K562 (cell line): Measurements from ENCODE around the gene CIART. TPM values are rescaled to one million over a fixed set of nuclear protein-coding genes. Genes with fewer than 3 reads are reported as not detected.

Source experiments
- ARID1B ChIP-seq: fragments of 450-650 bp; IDR thresholded peaks from 2 replicates; pipeline ENCODE4 v1.6.1; 2016; ENCODE audit warnings: antibody characterized with exemption, mild to moderate bottlenecking, inconsistent platforms
- ATF1 ChIP-seq, 2 experiments: fragments of 450-650 bp in 1 of 2; IDR thresholded peaks; 2 replicates each; pipeline ENCODE4 v1.6.1; 2016; ENCODE audit warnings: missing compliant biosample characterization in 1 of 2, missing genetic modification characterization in 1 of 2
- FOS ChIP-seq: IDR thresholded peaks from 3 replicates; pipeline ENCODE4 v1.6.1; 2011; ENCODE audit not compliant: insufficient read length; ENCODE audit errors: extremely low read depth
- GTF2E2 ChIP-seq: fragments of 200-800 bp; sonication (Bioruptor generic); IDR thresholded peaks from 2 replicates; pipeline ENCODE4 v1.6.1; 2016; ENCODE audit warnings: missing genetic modification characterization, missing compliant biosample characterization
- KAT8 ChIP-seq: fragments of 450-650 bp; IDR thresholded peaks from 2 replicates; pipeline ENCODE4 v1.6.1; 2016; ENCODE audit warnings: low read depth, mild to moderate bottlenecking
- KHSRP ChIP-seq: fragments of 450-650 bp; IDR thresholded peaks from 2 replicates; pipeline ENCODE4 v1.6.1; 2017
- STAT5B ChIP-seq: fragments of 250-450 bp; sonication (Bioruptor Pico); IDR thresholded peaks from 2 replicates; pipeline ENCODE4 v1.8.0; 2021; ENCODE audit warnings: mild to moderate bottlenecking, inconsistent platforms
- TOE1 ChIP-seq, 2 experiments: fragments of 450-650 bp in 1 of 2; sonication (generic) in 1 of 2; formaldehyde crosslinking in 1 of 2; IDR thresholded peaks; 2 replicates each; pipeline versions ENCODE4 v1.7.1 to v1.8.0; 2016 to 2022; ENCODE audit warnings: borderline replicate concordance in 2 of 2, mild to moderate bottlenecking in 2 of 2, antibody characterized with exemption in 1 of 2, inconsistent platforms in 1 of 2, low read depth in 1 of 2, missing genetic modification reagents in 1 of 2, moderate library complexity in 1 of 2
- YBX1 ChIP-seq: fragments of 450-650 bp; IDR thresholded peaks from 2 replicates; pipeline ENCODE4 v1.7.1; 2016; ENCODE audit warnings: mild to moderate bottlenecking
- ZBTB8A ChIP-seq: fragments of 450-650 bp; IDR thresholded peaks from 2 replicates; pipeline ENCODE4 v1.6.1; 2018; ENCODE audit warnings: mild to moderate bottlenecking, moderate library complexity; ENCODE audit not compliant: partially characterized antibody
- ZNF589 ChIP-seq: fragments of 200-800 bp; sonication (Bioruptor generic); IDR thresholded peaks from 2 replicates; pipeline ENCODE4 v1.6.1; 2016; ENCODE audit warnings: low read depth, missing genetic modification characterization, missing compliant biosample characterization
- ZNF79 ChIP-seq: fragments of 250-450 bp; sonication (Bioruptor Pico); IDR thresholded peaks from 2 replicates; pipeline ENCODE4 v1.4.0; 2020; ENCODE audit warnings: low read depth, mild to moderate bottlenecking, moderate library complexity
- polyA plus RNA-seq, 8 experiments: library from polyadenylated mRNA; depleted of rRNA in 4 of 8; stranded (reverse) in 5 of 8; unstranded in 3 of 8; fragments of >200 nt; fragmentation: Nextera tagmentation in 2 of 8; fragmentation: Illumina TruSeq in 1 of 8; extraction: Ambion mirVana in 2 of 8; extraction: Trizol in 1 of 8; gene quantifications; 2 replicates each; pipeline versions ENCODE4 v1.2.1 to v1.2.3, GENCODE V29; 2011 to 2014; ENCODE audit warnings: inconsistent platforms in 1 of 8, missing spikeins in 1 of 8
- total RNA-seq, 7 experiments: library from RNA; depleted of rRNA in 6 of 7; stranded (reverse); fragments of >200 nt in 6 of 7; fragmentation: Illumina TruSeq in 2 of 7; extraction: Trizol in 2 of 7; gene quantifications; 2 replicates each; pipeline versions ENCODE4 v1.2.1 to v1.2.3, GENCODE V29; 2011 to 2021; ENCODE audit warnings: low replicate concordance in 1 of 7
- TF ChIP-seq, protein P1 (sequence below), 2 experiments: fragments of 450-650 bp; IDR thresholded peaks; 2 replicates each; pipeline ENCODE4 v1.6.1; 2016; ENCODE audit warnings: mild to moderate bottlenecking in 2 of 2, borderline replicate concordance in 1 of 2, low read depth in 1 of 2, moderate library complexity in 1 of 2
- TF ChIP-seq, protein P2 (sequence below): fragments of 250-450 bp; sonication (Bioruptor Pico); IDR thresholded peaks from 2 replicates; pipeline ENCODE4 v1.4.0; 2020; ENCODE audit warnings: borderline replicate concordance
- TF ChIP-seq, protein P3 (sequence below): fragments of 450-650 bp; formaldehyde crosslinking; IDR thresholded peaks from 2 replicates; pipeline ENCODE4 v1.4.0; 2020; ENCODE audit warnings: mild to moderate bottlenecking, moderate library complexity

Gene CIART
- total and polyA plus RNA-seq, 9 of the 15 experiments (the other 6 are each of a cell fraction or from before 2014, with no cell fraction given) = 0.07 to 0.35 (median 0.19) TPM; not detected in 2

DNA sequence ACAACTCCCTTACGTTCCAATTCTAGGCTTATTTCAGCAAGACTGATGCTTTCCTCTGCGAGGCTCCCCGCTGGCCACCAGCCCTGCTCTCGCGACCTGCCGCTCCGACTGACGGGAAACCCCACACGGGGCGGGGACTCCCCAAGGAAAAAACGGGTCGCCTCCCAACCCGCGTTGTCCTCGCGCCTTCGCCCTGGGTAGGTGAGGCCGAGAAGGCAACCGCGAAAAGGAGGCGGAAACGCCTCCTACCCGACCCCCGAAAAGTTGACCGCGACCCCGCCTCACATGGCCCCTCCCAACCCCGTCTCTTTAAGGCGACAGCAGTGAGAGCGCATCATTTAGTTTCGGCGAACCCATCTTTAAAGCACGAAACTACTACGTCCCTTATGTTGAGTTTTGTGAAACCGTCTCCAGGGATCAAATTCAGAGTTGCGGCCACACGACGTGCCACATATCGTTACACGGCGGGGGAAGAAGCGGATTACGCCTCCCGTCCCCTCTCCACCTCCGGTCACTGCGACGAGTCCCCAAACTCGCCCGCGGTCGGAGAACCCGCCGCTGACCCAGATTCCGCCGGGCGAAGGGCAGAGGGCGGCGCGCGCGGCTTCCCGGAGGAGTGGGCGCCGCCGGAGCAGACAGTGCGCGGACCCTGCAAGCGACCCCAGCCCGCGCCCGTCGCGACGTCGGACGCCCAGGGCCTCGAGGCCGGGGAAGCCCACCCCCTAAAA, 47.6 kb upstream of the CIART start (continued):
- TF ChIP-seq, protein P1, sequence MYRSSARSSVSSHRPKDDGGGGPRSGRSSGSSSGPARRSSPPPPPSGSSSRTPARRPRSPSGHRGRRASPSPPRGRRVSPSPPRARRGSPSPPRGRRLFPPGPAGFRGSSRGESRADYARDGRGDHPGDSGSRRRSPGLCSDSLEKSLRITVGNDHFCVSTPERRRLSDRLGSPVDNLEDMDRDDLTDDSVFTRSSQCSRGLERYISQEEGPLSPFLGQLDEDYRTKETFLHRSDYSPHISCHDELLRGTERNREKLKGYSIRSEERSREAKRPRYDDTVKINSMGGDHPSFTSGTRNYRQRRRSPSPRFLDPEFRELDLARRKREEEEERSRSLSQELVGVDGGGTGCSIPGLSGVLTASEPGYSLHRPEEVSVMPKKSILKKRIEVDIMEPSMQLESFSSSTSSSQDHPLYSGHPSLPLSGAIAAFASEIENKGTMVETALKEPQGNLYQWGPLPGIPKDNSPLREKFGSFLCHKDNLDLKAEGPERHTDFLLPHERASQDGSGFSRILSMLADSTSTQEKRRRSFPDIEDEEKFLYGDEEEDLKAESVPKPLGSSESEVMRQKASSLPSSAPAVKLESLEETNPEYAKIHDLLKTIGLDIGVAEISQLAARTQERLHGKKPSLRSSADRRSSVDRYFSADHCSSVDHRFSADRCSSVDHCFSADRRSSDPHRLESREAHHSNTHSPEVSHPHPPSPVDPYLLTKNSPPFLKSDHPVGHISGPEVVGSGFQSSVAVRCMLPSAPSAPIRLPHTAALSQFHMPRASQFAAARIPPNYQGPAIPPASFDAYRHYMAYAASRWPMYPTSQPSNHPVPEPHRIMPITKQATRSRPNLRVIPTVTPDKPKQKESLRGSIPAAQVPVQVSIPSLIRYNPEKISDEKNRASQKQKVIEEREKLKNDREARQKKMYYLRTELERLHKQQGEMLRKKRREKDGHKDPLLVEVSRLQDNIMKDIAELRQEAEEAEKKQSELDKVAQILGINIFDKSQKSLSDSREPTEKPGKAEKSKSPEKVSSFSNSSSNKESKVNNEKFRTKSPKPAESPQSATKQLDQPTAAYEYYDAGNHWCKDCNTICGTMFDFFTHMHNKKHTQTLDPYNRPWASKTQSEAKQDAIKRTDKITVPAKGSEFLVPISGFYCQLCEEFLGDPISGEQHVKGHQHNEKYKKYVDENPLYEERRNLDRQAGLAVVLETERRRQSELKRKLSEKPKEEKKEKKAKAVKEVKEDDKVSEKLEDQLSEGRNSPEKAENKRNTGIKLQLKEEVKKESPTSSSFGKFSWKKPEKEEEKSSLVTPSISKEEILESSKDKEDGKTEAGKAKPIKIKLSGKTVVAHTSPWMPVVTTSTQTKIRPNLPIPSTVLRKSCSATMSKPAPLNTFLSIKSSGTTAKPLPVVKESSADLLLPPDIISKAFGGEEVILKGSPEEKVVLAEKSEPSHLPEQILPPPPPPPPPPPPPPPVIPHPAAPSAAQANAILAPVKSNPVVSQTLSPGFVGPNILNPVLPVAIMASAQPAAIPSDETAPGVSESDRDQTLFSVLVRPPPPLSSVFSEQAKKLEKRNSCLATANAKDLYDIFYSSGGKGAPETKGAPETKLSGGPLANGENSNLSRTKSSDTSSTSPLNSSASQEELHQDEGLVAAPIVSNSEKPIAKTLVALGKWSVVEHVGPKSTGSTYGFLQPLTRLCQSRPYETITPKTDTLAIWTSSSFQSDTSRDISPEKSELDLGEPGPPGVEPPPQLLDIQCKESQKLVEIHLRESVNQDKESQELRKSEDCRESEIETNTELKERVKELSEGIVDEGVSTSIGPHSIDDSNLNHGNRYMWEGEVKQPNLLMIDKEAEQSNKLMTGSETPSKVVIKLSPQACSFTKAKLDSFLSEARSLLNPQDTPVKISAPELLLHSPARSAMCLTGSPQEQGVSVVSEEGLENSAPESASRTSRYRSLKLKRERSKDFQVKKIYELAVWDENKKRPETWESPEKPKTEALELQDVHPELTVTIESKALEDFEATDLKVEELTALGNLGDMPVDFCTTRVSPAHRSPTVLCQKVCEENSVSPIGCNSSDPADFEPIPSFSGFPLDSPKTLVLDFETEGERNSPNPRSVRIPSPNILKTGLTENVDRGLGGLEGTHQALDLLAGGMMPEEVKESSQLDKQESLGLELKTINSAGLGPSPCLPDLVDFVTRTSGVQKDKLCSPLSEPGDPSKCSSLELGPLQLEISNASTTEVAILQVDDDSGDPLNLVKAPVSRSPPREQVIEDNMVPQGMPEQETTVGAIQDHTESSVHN (IDR thresholded peaks at IDR 0.05; ENCODE audit: borderline replicate concordance in 1 of 2, low read depth in 1 of 2) = no peak; a peak in 1 of 4 replicates
- TF ChIP-seq KAT8 = no peak
- 0 out of 2 replicates have a peak, but pooled peaks have one; percentile 5 for TF ChIP-seq KHSRP
- peak; percentile 23; the same call in 1 of the 2 replicates for TF ChIP-seq ATF1 (CRISPR knock-in tag; IDR thresholded peaks at IDR 0.05)
- TF ChIP-seq ATF1 (tag; IDR thresholded peaks at IDR 0.05) = peak; percentile 77
- peak; percentile 66; the same call in 1 of the 2 replicates for TF ChIP-seq ZNF589 (CRISPR knock-in tag)
- TF ChIP-seq ZNF79 (CRISPR knock-in tag) = no peak
- TF ChIP-seq ZBTB8A = no peak
- TF ChIP-seq, protein P2, sequence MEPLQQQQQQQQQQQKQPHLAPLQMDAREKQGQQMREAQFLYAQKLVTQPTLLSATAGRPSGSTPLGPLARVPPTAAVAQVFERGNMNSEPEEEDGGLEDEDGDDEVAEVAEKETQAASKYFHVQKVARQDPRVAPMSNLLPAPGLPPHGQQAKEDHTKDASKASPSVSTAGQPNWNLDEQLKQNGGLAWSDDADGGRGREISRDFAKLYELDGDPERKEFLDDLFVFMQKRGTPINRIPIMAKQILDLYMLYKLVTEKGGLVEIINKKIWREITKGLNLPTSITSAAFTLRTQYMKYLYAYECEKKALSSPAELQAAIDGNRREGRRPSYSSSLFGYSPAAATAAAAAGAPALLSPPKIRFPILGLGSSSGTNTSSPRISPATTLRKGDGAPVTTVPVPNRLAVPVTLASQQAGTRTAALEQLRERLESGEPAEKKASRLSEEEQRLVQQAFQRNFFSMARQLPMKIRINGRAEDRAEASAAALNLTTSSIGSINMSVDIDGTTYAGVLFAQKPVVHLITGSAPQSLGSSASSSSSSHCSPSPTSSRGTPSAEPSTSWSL (CRISPR knock-in tag) = no peak
- TF ChIP-seq, protein P3, sequence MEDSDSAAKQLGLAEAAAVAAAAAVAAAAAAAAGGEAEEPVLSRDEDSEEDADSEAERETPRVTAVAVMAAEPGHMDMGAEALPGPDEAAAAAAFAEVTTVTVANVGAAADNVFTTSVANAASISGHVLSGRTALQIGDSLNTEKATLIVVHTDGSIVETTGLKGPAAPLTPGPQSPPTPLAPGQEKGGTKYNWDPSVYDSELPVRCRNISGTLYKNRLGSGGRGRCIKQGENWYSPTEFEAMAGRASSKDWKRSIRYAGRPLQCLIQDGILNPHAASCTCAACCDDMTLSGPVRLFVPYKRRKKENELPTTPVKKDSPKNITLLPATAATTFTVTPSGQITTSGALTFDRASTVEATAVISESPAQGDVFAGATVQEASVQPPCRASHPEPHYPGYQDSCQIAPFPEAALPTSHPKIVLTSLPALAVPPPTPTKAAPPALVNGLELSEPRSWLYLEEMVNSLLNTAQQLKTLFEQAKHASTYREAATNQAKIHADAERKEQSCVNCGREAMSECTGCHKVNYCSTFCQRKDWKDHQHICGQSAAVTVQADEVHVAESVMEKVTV (CRISPR knock-in tag) = no peak
- TF ChIP-seq STAT5B (CRISPR knock-in tag) = no peak
- no peak; the same call in 1 of the 2 replicates for TF ChIP-seq GTF2E2 (tag)
- no peak for TF ChIP-seq FOS
- peak; percentile 32; the same call in 1 of the 2 replicates for TF ChIP-seq ARID1B
- TF ChIP-seq YBX1 = no peak
- peak; percentile 46; the same call in 1 of the 2 replicates for TF ChIP-seq TOE1 (IDR thresholded peaks at IDR 0.05; ENCODE audit: borderline replicate concordance)
- TF ChIP-seq TOE1 (CRISPR knock-in tag; IDR thresholded peaks at IDR 0.05; ENCODE audit: borderline replicate concordance, low read depth) = no peak
